HG02852 (cell line): ENCODE measurements around the gene ERG28.

Experiments
- ATAC-seq: cut with Tn5 transposase; IDR thresholded peaks from one replicate; pipeline ENCODE4 v1.9.1; 2021; ENCODE audit warnings: mild to moderate bottlenecking, moderate library complexity; ENCODE audit not compliant: unreplicated experiment

Gene ERG28

GRCh38 chr14:75660238-75660629 lies 442 bp downstream of the ERG28 start:
- no peak for ATAC-seq

GRCh38 chr14:75658957-75659356 lies 1.7 kb downstream of the ERG28 start:
- ATAC-seq, result no peak

GRCh38 chr14:75657331-75657730 lies 3.3 kb downstream of the ERG28 start:
- no peak for ATAC-seq

DNA sequence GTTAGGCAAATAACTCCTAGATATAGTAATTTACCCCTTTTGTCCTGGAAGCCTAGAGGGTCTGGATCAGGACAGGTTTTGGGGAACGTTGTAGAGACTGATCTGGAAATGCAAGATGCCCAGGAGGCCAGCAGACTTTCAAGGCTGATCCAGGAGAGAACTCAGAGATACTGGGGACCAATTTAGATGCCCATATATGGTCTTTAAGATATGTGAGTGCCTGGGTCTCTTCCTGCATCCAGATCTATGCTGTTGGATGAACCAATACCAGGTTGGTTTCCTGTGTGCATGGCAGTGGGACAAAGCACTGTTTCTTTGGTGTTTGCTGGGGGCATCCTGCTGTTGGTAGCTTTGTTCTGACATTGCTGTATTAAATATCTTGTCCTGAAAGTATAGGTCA lies 5.4 kb downstream of the ERG28 start:
- ATAC-seq, result no peak

GRCh38 chr14:75654127-75654732 lies 6.4 kb downstream of the ERG28 start:
- peak; percentile 66 for ATAC-seq

- no peak for ATAC-seq
Measured at GRCh38 chr14:75653563-75653962, 7.1 kb downstream of the ERG28 start.

- ATAC-seq, result no peak
Measured at GRCh38 chr14:75650253-75651058, 10.2 kb downstream of the ERG28 start.

DNA sequence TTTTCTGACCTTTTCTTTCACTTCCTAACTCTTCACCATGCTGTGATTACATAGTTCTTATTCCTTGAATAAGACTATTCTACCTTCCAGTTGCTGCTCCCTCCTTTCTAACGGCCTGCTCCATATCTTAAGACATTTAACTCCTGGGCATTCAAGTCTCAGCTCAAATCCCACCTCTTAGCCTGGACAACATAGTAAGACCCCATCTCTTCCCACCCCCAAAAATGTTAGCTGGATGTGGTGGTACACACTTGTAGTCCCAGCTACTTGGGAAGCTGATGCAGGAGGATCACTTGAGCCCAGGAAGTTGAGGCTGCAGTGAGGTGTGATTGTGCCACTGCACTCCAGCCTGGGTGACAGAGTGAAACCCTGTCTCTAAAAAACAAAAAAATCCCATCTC lies 10.9 kb downstream of the ERG28 start:
- no peak for ATAC-seq

GRCh38 chr14:75649337-75649736 lies 11.3 kb downstream of the ERG28 start:
- no peak for ATAC-seq

GRCh38 chr14:75648066-75648838 lies 12.4 kb downstream of the ERG28 start:
- no peak for ATAC-seq

GRCh38 chr14:75647640-75648039 lies 13.0 kb downstream of the ERG28 start:
- ATAC-seq, result no peak

GRCh38 chr14:75646762-75647161 lies 13.9 kb downstream of the ERG28 start:
- ATAC-seq, result no peak

GRCh38 chr14:75645056-75645455 lies 15.6 kb downstream of the ERG28 start:
- ATAC-seq, result no peak

DNA sequence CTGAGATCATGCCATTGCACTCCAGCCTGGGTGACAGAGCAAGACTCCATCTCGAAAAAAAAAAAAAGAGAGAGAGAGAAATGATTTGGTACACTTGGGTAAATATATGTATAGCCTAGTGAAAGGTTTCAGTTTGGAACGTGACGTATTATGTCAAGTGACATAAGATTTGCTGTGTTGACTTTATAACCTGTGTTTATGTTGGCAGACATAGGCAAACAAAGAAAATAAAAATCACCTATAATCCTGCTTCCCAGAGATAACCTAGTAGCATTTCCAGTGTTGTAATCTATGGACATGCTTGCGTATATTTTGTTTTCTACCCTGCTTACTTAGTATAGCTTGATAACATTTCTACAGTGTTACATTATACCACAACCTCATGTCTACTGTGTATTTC lies 16.7 kb downstream of the ERG28 start:
- no peak for ATAC-seq

- no peak for ATAC-seq
Measured at GRCh38 chr14:75640876-75641275, 19.8 kb downstream of the ERG28 start.

GRCh38 chr14:75636100-75636692 lies 24.5 kb downstream of the ERG28 start:
- ATAC-seq, result no peak

- ATAC-seq, result no peak
Measured at GRCh38 chr14:75634848-75635247, 25.8 kb downstream of the ERG28 start.

DNA sequence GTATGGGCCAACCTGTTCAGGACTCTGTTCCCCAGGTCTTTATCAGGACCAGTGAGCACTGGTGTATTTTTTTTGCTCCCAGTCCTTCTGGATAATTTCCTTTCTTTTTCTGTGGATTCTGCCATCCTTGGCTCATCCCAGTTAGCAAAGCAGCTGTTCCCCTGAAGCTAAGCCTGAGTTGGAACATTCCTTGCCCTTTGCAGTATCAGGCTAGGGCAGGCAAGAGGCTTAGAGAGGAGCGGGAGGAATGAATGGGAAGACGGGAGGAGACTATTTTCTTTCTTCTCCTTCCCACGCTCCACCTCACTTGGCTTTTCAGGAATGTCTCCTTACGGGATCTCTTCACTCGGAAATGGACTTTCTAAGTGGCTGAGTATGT lies 29.2 kb downstream of the ERG28 start:
- no peak for ATAC-seq

GRCh38 chr14:75630695-75631452 lies 29.8 kb downstream of the ERG28 start:
- no peak for ATAC-seq

DNA sequence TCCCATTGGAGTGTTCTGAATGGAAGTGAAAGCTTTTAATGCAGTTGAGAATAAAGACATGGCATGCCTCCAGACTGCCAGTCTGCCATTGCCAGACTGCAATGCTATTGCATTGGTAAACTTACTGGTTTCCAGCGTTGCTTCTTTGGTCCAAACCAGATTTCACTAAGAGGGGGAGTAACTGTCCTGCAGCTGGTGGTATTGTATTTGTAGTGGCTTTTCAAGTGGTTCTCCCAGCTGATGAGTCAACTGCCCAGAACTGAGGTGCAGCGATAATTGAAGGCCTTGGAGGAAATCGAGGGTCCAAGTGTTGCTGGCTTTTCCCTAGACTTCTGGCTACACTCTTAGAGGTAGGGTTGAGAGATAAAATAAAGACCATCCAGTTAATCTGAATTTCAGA lies 31.9 kb downstream of the ERG28 start:
- no peak for ATAC-seq

- no peak for ATAC-seq
Measured at GRCh38 chr14:75627406-75627805, 33.3 kb downstream of the ERG28 start.
